OCI-LY3 (cell line): Measurements from ENCODE around the gene GJB2.

Experiments
- H2AFZ ChIP-seq: fragments of 200-600, 300-600 bp; shearing (Covaris generic); 2 replicates; pipeline ENCODE4 v1.6.0; 2014; ENCODE audit warnings: antibody characterized with exemption, low read depth, low read length
- H3K27ac ChIP-seq: fragments of 200-600, 300-600 bp; sonication (generic); 2 replicates; pipeline ENCODE4 v1.5.1; 2014; ENCODE audit warnings: mild to moderate bottlenecking, low read length, moderate library complexity, mixed read lengths
- H3K27me3 ChIP-seq: fragments of 200-600, 300-600 bp; sonication (generic); 2 replicates; pipeline ENCODE4 v1.6.1; 2014; ENCODE audit warnings: low read depth, low read length, mixed read lengths
- H3K36me3 ChIP-seq: fragments of 200-600, 300-600 bp; sonication (generic); replicated peaks from 2 replicates; pipeline ENCODE3; 2014; ENCODE audit warnings: low read depth, low read length, mixed read lengths
- H3K4me1 ChIP-seq: fragments of 300-600, 200-600 bp; sonication (generic); 2 replicates; pipeline ENCODE4 v1.6.1; 2014; ENCODE audit warnings: low read length, mixed read lengths
- H3K4me2 ChIP-seq: fragments of 200-600, 300-600 bp; sonication (generic); 2 replicates; pipeline ENCODE4 v1.6.1; 2014; ENCODE audit warnings: low read length, mixed read lengths
- H3K4me3 ChIP-seq: fragments of 300-600, 200-600 bp; sonication (generic); 2 replicates; pipeline ENCODE4 v1.5.1; 2014; ENCODE audit warnings: antibody characterized with exemption, mild to moderate bottlenecking, low read length, moderate library complexity
- H3K79me2 ChIP-seq: fragments of 300-600, 200-600 bp; shearing (Covaris generic); 2 replicates; pipeline ENCODE4 v1.6.1; 2014; ENCODE audit warnings: mild to moderate bottlenecking, low read length, mixed read lengths
- H3K9ac ChIP-seq: fragments of 300-600, 200-600 bp; shearing (Covaris generic); 2 replicates; pipeline ENCODE4 v1.6.0; 2014; ENCODE audit warnings: mild to moderate bottlenecking, low read length, moderate library complexity
- H3K9me3 ChIP-seq: fragments of 200-600, 300-600 bp; shearing (Covaris generic); 2 replicates; pipeline ENCODE4 v1.6.1; 2014; ENCODE audit warnings: low read length, mixed read lengths; ENCODE audit not compliant: insufficient read depth
- H4K20me1 ChIP-seq: fragments of 200-600, 300-600 bp; sonication (generic); 2 replicates; pipeline ENCODE4 v1.6.1; 2016; ENCODE audit warnings: low read length, mixed read lengths; ENCODE audit not compliant: insufficient read depth
- EZH2phosphoT487 ChIP-seq: fragments of 200-600 bp; shearing (Covaris generic); IDR thresholded peaks from 2 replicates; pipeline ENCODE4 v1.6.1; 2018; ENCODE audit warnings: antibody characterized with exemption, mixed run types, low read depth
- TF ChIP-seq, protein P1 (sequence below): fragments of 200-600, 300-600 bp; sonication (generic); IDR thresholded peaks from 2 replicates; pipeline ENCODE4 v1.5.1; 2014; ENCODE audit warnings: antibody characterized with exemption, low read length, low read depth

Gene GJB2

DNA sequence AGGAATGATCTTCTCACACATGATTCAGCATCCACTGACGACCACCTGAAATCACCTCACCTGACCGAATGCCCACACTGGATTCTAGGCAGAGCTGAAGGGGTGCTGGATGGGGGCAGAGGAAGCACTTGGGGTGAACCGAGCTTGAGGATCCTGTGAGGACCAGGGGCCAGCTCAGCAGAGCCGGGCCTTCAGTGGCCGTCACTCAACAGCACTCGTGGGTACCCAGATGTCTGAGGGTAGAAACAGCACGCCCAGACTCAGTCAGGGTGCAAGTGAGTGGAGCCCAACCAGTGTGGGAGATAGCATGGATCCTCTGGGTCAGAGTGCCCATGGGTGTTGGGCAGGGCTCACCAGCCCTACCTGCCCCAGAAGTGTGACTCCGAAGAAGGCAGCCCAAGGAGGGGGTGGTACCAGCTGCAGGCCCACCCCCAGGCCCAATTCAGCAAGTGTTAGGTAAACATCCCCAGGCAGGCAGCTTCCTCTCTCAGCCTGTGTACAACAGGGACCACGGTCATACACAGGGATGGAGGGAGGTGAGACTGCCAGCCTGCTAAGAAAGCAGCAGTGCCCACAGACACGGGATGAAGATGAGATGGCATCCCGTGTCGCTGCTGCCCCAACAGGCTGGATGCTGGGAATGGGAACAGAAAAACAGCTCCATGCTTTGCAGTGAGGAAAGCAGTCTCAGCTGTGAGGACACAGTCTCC lies 48.4 kb downstream of the GJB2 start:
- H3K36me3 ChIP-seq: no peaks in the 10 kb centered on the region
- H3K4me2 ChIP-seq: no peak overlapping the region
- TF ChIP-seq, protein P1, sequence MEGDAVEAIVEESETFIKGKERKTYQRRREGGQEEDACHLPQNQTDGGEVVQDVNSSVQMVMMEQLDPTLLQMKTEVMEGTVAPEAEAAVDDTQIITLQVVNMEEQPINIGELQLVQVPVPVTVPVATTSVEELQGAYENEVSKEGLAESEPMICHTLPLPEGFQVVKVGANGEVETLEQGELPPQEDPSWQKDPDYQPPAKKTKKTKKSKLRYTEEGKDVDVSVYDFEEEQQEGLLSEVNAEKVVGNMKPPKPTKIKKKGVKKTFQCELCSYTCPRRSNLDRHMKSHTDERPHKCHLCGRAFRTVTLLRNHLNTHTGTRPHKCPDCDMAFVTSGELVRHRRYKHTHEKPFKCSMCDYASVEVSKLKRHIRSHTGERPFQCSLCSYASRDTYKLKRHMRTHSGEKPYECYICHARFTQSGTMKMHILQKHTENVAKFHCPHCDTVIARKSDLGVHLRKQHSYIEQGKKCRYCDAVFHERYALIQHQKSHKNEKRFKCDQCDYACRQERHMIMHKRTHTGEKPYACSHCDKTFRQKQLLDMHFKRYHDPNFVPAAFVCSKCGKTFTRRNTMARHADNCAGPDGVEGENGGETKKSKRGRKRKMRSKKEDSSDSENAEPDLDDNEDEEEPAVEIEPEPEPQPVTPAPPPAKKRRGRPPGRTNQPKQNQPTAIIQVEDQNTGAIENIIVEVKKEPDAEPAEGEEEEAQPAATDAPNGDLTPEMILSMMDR: no peak
- no peak for TF ChIP-seq EZH2phosphoT487
- peaks cover 30% of the 10 kb centered on the region for H3K4me1 ChIP-seq
- no peak overlapping the region for H2AFZ ChIP-seq
- no peaks in the 10 kb centered on the region for H3K9me3 ChIP-seq
- H3K9ac ChIP-seq: no peak overlapping the region
- peaks cover 5% of the 10 kb centered on the region; the same call in 1 of the 2 replicates for H4K20me1 ChIP-seq
- H3K4me3 ChIP-seq: no peak overlapping the region
- peaks cover 37% of the 10 kb centered on the region for H3K27me3 ChIP-seq
- H3K27ac ChIP-seq: no peak overlapping the region
- no peaks in the 10 kb centered on the region for H3K79me2 ChIP-seq

DNA sequence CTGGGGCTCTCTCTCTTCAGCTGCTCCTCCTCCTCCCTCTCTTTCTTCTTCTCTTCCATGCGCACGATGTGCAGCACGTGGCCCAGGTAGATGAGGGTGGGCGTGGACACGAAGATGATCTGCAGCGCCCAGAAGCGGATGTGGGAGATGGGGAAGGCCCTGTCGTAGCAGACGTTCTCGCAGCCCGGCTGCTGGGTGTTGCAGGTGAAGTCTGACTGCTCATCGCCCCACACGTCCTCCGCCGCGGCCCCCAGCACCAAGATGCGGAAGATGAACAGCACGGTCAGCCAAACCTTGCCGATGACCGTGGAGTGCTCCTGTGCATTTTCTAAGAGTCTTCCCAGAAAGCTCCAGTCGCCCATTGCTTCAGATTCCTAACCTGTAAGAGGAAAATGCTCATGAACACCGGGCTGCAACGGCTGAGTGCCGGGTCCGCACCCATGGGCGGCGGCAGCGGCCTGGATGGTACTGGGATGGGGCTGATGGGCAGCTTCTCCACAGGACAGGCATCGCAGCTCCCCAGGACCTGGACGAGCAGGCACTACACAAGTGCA lies 49.7 kb downstream of the GJB2 start:
- Histone ChIP-seq H3K36me3 (no peaks in the 10 kb centered on the region), H3K27me3 (peaks cover 26% of the 10 kb centered on the region), H3K9me3 (no peaks in the 10 kb centered on the region), H3K4me2 (no peak overlapping the region), H3K79me2 (no peaks in the 10 kb centered on the region), H3K4me1 (peaks cover 33% of the 10 kb centered on the region), H2AFZ (no peak overlapping the region), H3K4me3 (no peak overlapping the region), H3K9ac (no peak overlapping the region), H3K27ac (no peak overlapping the region), H4K20me1 (peaks cover 5% of the 10 kb centered on the region; the same call in 1 of the 2 replicates)
- TF ChIP-seq, protein P1: no peak
- TF ChIP-seq EZH2phosphoT487: no peak

DNA sequence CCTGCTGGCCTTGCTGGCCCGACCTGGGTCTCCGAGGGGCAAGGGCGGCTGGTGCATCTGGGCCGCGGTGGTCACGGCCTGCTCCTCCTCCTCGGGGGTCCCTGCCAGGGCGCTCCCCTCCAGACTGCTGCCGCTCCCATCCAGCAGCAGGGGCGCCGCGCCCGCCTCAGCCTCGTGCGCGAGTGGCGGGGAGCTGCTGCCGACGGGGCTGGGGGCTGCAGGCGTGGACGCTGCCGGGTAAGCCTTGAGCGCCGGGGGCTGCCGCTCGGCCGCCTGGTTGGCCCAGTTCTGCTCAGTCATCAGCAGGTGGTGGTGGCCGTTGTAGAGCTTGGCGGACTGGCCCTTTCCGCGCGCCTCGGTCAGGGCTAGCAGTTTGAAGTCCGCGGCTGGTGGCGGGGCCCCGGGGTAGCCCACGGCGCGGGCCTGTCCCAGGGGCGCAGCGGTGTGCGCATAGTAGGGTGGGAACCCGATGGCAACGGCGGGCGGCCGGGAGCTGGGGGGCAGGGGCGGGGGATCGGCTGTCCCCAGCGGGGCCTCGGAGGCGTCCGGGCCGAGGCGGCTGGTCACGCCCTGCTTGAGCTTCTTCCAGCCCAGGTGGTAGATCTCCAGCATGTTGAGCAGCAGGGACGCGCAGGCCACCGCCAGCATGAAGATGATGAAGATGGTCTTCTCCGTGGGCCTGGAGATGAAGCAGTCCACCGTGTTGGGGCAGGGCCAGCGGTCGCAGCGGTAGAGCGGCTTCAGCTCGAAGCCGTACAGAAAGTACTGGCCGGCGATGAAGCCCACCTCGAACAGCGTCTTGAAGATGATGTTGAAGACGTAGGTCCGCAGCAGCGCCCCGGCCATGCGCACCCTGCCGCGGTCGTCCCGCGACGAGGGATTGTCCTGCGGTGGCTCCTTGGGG lies 50.5 kb downstream of the GJB2 start:
- TF ChIP-seq, protein P1: no peak
- no peak for TF ChIP-seq EZH2phosphoT487
- H4K20me1 ChIP-seq: peaks cover 8% of the 10 kb centered on the region; the same call in 1 of the 2 replicates
- peaks cover 19% of the 10 kb centered on the region for H3K27me3 ChIP-seq
- H3K27ac ChIP-seq: no peak overlapping the region
- H3K9me3 ChIP-seq: no peaks in the 10 kb centered on the region
- H3K4me1 ChIP-seq: peaks cover 36% of the 10 kb centered on the region
- H3K4me2 ChIP-seq: no peak overlapping the region
- H3K79me2 ChIP-seq: no peaks in the 10 kb centered on the region
- no peak overlapping the region for H3K9ac ChIP-seq
- H2AFZ ChIP-seq: no peak overlapping the region
- no peak overlapping the region for H3K4me3 ChIP-seq
- no peaks in the 10 kb centered on the region for H3K36me3 ChIP-seq
